KMS-11 (cell line): ENCODE results near the gene B9D2.
A peak's percentile ranks its signal among the peaks of the same experiment; 100 is the strongest.

Source experiments
- H2AFZ ChIP-seq: fragments of 200-600 bp; sonication (generic); 2 replicates; pipeline ENCODE4 v1.6.1; 2016; ENCODE audit warnings: antibody characterized with exemption, mixed run types, low read depth
- H3K27ac ChIP-seq: fragments of 200-600 bp; sonication (generic); 2 replicates; pipeline ENCODE4 v1.6.1; 2016; ENCODE audit warnings: mild to moderate bottlenecking, mixed run types
- H3K27me3 ChIP-seq: fragments of 200-600 bp; sonication (generic); 2 replicates; pipeline ENCODE4 v1.6.1; 2017; ENCODE audit warnings: mild to moderate bottlenecking, low read depth, mixed run types, moderate library complexity; ENCODE audit not compliant: insufficient read depth
- H3K36me3 ChIP-seq: fragments of 200-600 bp; sonication (generic); 2 replicates; pipeline ENCODE4 v1.6.1; 2017; ENCODE audit warnings: mild to moderate bottlenecking, mixed run types; ENCODE audit not compliant: insufficient read depth
- H3K4me1 ChIP-seq: fragments of 200-600 bp; sonication (generic); 2 replicates; pipeline ENCODE4 v1.6.1; 2016; ENCODE audit warnings: mild to moderate bottlenecking, low read depth, mixed run types; ENCODE audit not compliant: poor library complexity, severe bottlenecking
- H3K4me2 ChIP-seq: fragments of 200-600 bp; sonication (generic); 2 replicates; pipeline ENCODE4 v1.7.0; 2016; ENCODE audit warnings: mild to moderate bottlenecking, mixed run types
- H3K4me3 ChIP-seq: fragments of 200-600 bp; sonication (generic); IDR thresholded peaks from 2 replicates; pipeline ENCODE4 v1.6.1; 2017; ENCODE audit warnings: low read depth, low read length, mixed read lengths; ENCODE audit not compliant: insufficient read depth
- H3K79me2 ChIP-seq: fragments of 200-600 bp; sonication (generic); 2 replicates; pipeline ENCODE4 v1.6.1; 2016; ENCODE audit warnings: low read depth, mixed run types; ENCODE audit not compliant: insufficient read depth
- H3K9ac ChIP-seq: fragments of 200-600 bp; sonication (generic); 2 replicates; pipeline ENCODE4 v1.6.1; 2016; ENCODE audit warnings: mild to moderate bottlenecking, mixed run types
- H4K20me1 ChIP-seq: fragments of 200-600 bp; sonication (generic); 2 replicates; pipeline ENCODE4 v1.6.1; 2016; ENCODE audit warnings: mild to moderate bottlenecking, mixed run types; ENCODE audit not compliant: insufficient read depth
- TF ChIP-seq, protein P1 (sequence below): fragments of 200-600 bp; sonication (generic); conservative IDR thresholded peaks from 2 replicates; pipeline ENCODE4 v1.6.1; 2017; ENCODE audit warnings: low read depth, mild to moderate bottlenecking, antibody characterized with exemption, low read length, moderate library complexity, mixed read lengths

B9D2 gene

DNA sequence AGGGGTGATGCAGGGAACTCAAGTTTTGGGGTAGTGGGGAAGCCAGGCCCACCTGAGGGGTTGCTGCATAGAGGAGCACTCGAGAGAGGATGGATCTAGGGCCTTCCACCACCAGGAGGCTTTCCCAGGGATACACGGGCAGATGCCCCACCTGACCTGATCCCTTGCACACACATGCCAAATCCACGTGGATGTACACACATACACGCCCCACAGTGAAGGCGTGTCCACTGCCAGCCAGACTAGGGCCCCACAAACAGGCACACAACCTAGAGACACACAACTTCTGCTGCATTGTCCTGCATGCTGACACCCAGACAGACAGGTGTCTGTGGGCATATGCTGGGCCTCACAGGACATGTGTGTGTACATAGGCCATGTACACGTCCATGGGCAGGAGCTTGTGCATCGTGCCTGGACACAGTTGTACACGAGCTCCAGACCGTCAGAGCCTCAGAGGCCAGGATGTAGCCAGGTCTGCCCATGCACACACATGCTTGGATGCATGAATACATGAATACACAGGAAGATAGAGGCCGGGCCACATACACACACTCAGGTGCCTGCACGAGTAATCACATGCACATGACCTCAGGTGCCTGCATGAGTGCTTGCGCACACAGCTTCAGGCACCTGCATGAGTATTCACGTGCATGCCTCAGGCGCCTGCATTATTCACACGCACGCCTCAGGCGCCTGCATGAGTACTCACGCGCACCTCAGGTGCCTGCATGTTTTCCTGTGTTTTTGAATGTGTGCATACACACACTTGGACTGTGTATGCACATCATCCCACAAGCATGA is 45.1 kb downstream of the B9D2 start:
- Histone ChIP-seq H3K79me2 (peaks cover 15% of the 10 kb centered on the region; the same call in 1 of the 2 replicates), H4K20me1 (no peaks in the 10 kb centered on the region), H3K36me3 (peaks cover 10% of the 10 kb centered on the region; the same call in 1 of the 2 replicates), H2AFZ (no peak overlapping the region), H3K4me2 (no peak overlapping the region), H3K27me3 (no peaks in the 10 kb centered on the region), H3K4me3 (no peak overlapping the region), H3K9ac (no peak overlapping the region), H3K4me1 (no peaks in the 10 kb centered on the region), H3K27ac (no peak overlapping the region)
- TF ChIP-seq, protein P1, sequence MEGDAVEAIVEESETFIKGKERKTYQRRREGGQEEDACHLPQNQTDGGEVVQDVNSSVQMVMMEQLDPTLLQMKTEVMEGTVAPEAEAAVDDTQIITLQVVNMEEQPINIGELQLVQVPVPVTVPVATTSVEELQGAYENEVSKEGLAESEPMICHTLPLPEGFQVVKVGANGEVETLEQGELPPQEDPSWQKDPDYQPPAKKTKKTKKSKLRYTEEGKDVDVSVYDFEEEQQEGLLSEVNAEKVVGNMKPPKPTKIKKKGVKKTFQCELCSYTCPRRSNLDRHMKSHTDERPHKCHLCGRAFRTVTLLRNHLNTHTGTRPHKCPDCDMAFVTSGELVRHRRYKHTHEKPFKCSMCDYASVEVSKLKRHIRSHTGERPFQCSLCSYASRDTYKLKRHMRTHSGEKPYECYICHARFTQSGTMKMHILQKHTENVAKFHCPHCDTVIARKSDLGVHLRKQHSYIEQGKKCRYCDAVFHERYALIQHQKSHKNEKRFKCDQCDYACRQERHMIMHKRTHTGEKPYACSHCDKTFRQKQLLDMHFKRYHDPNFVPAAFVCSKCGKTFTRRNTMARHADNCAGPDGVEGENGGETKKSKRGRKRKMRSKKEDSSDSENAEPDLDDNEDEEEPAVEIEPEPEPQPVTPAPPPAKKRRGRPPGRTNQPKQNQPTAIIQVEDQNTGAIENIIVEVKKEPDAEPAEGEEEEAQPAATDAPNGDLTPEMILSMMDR = no peak

DNA sequence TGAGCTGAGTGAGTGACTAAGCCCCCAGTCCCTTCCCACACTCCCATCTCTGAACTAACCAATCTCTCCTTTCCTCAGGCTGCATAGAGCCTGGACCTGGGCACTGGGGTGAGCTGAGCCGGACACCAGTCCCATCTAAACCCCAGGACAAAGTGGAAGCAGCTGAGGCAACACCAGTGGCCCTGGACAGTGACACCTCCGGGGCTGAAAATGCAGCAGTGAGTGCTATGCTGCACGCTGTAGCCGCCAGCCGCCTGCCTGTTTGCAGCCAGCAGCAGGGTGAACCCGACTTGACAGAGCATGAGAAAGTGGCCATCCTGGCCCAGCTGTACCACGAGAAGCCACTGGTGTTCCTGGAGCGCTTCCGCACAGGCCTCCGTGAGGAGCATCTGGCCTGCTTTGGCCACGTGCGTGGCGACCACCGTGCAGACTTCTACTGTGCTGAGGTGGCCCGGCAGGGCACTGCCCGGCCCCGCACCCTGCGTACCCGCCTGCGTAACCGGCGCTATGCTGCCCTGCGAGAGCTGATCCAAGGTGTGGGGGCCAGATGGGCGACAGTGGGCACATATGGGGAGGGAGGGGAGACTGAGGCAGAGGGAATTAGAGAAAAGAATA is 47.5 kb downstream of the B9D2 start:
- H3K4me2 ChIP-seq = no peak overlapping the region
- no peak overlapping the region for H2AFZ ChIP-seq
- H3K36me3 ChIP-seq = peaks cover 10% of the 10 kb centered on the region; the same call in 1 of the 2 replicates
- H4K20me1 ChIP-seq = no peaks in the 10 kb centered on the region
- no peak overlapping the region for H3K4me3 ChIP-seq
- H3K27me3 ChIP-seq = no peaks in the 10 kb centered on the region
- peaks cover 1% of the 10 kb centered on the region for H3K4me1 ChIP-seq
- H3K9ac ChIP-seq = no peak overlapping the region
- TF ChIP-seq, protein P1 = no peak
- no peak overlapping the region for H3K27ac ChIP-seq
- H3K79me2 ChIP-seq = peaks cover 30% of the 10 kb centered on the region

DNA sequence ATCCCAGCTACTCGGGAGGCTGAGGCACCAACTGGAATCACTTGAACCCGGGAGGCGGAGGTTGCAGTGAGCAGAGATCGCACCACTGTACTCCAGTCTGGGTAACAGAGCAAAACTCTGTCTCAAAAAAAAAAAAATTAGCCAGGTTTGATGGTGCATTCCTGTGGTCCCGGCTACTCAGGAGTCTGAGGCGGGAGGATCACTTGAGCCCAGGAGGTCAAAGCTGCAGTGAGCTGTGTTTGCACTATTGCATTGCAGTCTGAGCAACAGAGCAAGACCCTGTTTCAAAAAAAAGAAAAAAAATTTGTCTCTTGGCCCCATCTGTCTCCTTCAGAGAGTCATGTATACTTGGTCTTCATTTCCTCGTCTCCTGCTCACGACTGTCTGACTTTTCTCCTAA is 52.3 kb downstream of the B9D2 start:
- Histone ChIP-seq H3K4me2 (peak overlapping the region; percentile 89; the same call in 1 of the 2 replicates), H2AFZ (no peak overlapping the region), H3K79me2 (peaks cover 39% of the 10 kb centered on the region), H3K4me1 (peaks cover 38% of the 10 kb centered on the region), H3K4me3 (no peak overlapping the region), H3K9ac (no peak overlapping the region), H3K27me3 (no peaks in the 10 kb centered on the region), H3K36me3 (peaks cover under 1% of the 10 kb centered on the region; the same call in 1 of the 2 replicates), H4K20me1 (no peaks in the 10 kb centered on the region), H3K27ac (no peak overlapping the region)
- TF ChIP-seq, protein P1 = no peak

DNA sequence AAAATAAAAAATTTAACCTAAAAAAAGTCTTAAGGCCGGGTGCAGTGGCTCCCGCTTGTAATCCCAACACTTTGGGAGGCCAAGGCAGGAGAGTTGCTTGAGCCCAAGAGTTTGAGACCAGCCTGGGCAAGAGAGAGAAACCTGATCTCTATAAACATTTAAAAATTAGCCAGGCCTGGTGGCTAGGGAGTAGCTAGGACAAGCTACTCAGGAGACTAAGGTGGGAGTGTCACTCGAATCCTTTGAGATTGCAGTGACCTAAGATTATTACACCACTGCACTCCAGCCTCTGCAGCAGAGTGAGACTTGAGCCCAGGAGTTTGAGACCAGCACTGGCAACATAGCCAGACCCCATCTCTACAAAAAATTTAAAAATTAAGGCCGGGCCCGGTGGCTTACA is 52.9 kb downstream of the B9D2 start:
- no peaks in the 10 kb centered on the region for H4K20me1 ChIP-seq
- no peaks in the 10 kb centered on the region; the same call in 1 of the 2 replicates for H3K36me3 ChIP-seq
- peak overlapping the region; percentile 89 for H3K4me2 ChIP-seq
- no peak overlapping the region; the same call in 1 of the 2 replicates for H2AFZ ChIP-seq
- H3K4me3 ChIP-seq = peak overlapping the region; percentile 38
- TF ChIP-seq, protein P1 = no peak
- peak overlapping the region; percentile 90; the same call in 1 of the 2 replicates for H3K9ac ChIP-seq
- no peaks in the 10 kb centered on the region for H3K27me3 ChIP-seq
- peaks cover 38% of the 10 kb centered on the region for H3K79me2 ChIP-seq
- peak overlapping the region; percentile 95 for H3K27ac ChIP-seq
- H3K4me1 ChIP-seq = peaks cover 44% of the 10 kb centered on the region
